Measurements from ENCODE around the gene APOBEC3B.
"Not testable (repeated sequence)": the region's sequence is repeated elsewhere in the genome, so short reads cannot be mapped to it uniquely, and the experiment has no call there.

The APOBEC3B gene

GRCh38 chr22:39003165-39003638, 21.1 kb downstream of the APOBEC3B start:
- DNase-seq, result peak; percentile 72 to 84

- no peak for DNase-seq
Measured at GRCh38 chr22:39007177-39007576, 25.0 kb downstream of the APOBEC3B start.

DNA sequence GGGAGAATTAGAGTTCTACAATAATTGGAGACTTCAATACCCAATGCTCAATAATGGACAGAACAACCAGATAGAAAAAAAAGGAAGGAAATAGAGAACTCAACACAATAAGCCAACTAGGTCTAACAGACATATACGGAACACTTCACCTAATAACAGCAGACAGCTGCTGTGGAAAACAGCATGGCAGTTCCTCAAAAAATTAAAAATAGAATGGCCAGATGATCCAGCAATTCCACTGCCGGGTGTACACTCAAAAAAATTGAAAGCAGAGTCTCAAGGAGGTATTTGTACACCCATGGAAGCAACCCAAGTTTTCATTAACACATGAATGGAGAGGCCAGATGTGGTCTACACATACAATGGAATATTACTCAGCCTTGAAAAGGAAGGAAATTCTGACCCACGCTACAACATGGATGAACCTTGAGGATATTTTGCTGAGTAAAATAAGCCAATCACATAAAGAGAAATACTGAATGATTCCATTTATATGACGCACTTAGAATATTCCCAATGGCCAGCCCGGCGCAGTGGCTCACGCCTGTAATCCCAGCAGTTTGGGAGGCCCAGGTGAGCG, 26.2 kb downstream of the APOBEC3B start:
- DNase-seq, result not testable (repeated sequence)

GRCh38 chr22:39010946-39011345, 28.8 kb downstream of the APOBEC3B start:
- no peak for DNase-seq

- DNase-seq, result no peak
Measured at GRCh38 chr22:39012533-39013511, 30.7 kb downstream of the APOBEC3B start.

DNA sequence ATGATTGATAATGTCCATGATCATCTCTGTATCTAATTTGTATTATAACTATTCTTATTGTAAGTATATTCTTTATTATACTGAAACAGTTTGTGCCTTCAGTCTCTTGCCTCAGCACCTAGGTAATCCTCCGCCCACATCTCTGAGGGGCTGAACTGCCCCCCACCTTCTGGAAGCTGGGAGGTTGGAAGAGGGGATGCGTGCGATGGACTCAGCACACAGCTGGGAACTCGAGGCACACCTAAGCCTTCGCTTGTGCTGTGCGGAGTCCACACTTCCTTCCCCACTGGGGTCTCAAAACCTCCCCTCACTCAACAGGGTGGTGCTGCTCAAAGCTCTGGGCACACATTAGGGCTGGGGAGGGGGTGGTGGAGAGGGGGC, 31.4 kb downstream of the APOBEC3B start:
- DNase-seq, result not testable (repeated sequence)

DNA sequence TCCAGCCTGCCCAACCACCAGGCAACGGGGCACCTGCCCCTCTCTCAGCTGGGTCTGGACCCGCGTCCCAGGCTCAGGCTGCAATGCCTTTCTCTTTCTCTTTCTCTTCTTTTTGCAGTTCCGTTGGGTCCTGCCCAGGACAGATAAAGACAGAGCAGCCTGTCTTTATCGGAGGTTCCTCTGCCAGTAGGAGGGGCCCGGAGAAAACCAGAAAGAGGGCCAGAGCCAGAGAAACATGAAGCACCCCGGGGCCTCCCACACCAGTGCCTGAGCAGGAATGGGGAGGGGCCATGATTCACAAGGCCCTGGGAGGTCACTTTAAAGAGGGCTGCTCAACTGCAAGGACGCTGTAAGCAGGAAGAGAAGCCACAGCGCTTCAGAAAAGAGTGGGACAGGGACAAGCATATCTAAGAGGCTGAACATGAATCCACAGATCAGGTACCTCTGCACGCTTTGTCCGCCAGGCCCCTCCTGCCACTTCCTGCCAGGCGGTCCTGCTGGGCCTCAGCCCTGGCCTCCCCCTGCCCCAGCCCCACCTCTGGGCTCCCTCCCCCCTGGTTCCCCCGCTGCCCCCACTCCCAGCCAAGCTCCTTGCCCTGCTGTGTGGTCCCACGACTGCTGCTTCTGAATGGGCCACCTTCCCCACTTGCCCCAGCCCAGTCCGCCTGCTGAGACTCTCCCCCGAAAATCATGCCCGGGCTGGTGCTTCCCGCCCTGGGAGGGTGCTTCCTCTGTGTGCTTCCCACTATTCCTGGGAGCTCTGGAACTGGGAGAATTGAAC, 32.0 kb downstream of the APOBEC3B start, which contains the start of gene APOBEC3C:
APOBEC3C (plus strand) TSS at position 316 of the 781 bp plus-strand sequence; CDS start at position 422, 106 bp downstream.
- peak; percentile 82 to 88 for DNase-seq

DNA sequence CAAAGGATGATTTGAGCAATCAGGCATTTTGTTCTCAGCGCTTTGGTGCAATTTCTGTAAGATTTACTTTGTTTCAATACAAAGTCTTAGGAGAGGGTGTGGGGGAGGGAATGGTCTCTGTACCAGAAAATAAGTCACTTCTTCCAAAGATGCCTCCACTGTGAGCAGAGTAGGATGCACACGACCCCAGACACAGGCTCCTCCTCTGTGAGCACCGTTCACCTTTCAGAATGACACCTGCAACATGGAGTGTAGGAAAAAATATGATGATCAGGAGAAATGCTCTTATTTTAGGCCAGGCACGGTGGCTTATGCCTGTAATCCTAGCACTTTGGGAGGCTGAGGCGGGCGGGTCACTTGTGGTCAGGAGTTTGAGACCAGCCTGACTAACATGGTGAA, 32.6 kb downstream of the APOBEC3B start:
- not testable (repeated sequence) for DNase-seq

DNA sequence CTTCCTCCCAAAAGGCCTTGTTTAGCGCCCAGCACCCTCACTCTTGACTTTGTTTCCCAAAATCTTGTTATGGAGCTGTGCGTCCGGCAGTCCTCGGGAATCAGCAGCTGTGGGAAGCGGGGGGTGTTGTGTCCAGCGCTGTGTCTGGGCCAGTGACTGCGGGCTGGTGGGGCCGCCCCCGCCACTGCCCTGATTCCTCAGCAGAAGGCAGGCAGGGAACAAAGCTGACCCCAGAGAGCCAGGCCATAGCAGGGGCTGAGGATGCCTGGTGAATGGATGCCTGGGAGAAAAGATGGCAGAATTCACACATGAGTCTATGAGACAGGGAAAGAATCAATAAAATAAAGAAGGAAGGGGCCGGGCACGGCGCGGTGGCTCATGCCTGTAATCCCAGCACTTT, 34.4 kb downstream of the APOBEC3B start:
- no peak for DNase-seq

GRCh38 chr22:39017596-39018365, 35.6 kb downstream of the APOBEC3B start:
- no peak for DNase-seq

- not testable (repeated sequence) for DNase-seq
Measured at GRCh38 chr22:39020021-39020651, 38.0 kb downstream of the APOBEC3B start.

DNA sequence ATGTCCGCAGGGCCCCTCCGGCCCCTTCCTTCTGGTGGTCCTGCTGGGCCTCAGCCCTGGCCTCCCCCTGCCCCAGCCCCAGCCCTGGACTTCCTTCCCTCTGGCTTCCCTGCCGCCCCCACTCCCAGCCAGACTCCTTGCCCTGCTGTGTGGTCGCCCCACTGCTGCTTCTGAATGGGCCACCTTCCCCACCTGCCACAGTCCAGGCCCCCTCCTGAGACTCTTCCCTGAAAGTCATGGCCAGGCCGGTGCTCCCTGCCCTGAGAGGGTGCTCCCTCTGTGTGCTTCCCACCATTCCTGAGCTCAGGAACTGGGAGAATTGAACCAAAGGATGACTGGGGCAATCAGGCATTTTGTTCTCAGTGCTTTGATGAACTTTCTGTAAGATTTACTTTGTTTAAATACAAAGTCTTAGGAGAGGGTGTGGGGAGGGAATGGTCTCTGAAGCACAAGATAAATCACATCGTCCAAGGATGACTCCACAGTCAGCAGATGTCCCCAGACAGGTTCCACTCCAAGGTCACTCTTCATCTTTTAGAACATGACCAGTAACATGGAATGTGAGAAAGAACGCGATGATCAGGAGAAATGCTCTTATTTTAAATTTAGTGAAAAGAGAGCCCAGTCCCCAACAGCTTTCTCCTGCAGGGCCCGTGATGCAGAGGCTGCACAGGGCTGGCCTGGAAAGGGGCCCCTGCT, 39.6 kb downstream of the APOBEC3B start:
- no peak for DNase-seq

DNA sequence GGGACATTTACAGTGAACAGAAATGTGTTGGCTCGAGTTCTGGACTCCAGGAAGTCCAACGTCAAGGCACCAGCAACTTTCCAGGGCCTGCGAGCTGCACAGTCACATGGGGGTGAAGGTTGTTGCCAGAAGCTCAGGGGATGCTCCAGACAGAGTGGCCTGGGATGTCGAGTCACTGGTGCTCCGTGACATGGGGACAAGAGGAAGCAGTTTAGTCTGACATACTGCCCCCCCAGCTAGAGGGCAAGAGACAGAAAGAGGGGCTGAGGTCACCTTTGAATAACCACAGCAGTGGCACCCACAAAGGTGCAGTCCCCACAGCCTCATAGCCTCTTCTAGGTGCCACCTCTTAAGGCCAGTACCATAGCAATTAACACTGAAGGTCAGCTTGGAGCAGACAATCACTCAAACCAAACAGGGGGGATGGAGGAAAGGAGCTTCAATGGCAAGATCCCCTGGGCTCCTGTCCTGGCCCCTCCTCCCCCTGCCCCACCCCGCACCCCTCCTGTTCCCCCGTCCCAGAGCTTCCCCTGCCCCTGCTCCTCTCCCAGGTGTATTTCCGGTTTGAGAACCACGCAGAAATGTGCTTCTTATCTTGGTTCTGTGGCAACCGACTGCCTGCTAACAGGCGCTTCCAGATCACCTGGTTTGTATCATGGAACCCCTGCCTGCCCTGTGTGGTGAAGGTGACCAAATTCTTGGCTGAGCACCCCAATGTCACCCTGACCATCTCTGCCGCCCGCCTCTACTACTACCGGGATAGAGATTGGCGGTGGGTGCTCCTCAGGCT, 42.6 kb downstream of the APOBEC3B start:
- DNase-seq, result no peak

GRCh38 chr22:39026509-39027150, 44.5 kb downstream of the APOBEC3B start:
- no peak for DNase-seq

GRCh38 chr22:39027717-39028116, 45.6 kb downstream of the APOBEC3B start:
- DNase-seq, result no peak

- no peak for DNase-seq
Measured at GRCh38 chr22:39028281-39028680, 46.1 kb downstream of the APOBEC3B start.

GRCh38 chr22:39029227-39029626, 47.1 kb downstream of the APOBEC3B start:
- no peak for DNase-seq

- DNase-seq, result no peak
Measured at GRCh38 chr22:39030705-39031104, 48.6 kb downstream of the APOBEC3B start.

DNA sequence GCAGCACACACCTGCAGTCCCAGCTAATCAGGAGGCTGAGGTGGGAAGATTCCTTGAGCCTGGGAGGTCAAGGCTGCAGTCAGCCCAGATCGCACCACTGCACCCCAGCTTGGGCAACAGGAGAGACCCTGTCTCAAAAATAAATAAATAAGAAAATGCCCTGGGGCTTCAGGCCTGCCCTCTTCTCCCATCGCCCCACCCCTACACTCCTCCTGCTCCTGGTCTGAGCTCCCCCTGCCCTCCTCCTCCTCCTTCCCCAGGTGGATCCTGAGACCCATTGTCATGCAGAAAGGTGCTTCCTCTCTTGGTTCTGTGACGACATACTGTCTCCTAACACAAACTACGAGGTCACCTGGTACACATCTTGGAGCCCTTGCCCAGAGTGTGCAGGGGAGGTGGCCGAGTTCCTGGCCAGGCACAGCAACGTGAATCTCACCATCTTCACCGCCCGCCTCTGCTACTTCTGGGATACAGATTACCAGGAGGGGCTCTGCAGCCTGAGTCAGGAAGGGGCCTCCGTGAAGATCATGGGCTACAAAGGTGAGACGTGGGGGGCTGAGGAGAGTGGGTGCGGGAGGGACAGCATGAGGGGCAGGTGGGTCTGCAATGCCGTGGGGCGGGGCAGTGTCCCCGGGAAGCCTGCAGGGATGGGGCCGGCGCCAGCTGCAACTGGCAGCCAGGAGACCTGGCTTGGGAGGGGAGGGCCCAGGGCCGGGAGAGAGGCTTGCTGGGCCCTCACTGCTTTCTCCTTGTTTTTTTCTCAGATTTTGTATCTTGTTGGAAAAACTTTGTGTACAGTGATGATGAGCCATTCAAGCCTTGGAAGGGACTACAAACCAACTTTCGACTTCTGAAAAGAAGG, 49.5 kb downstream of the APOBEC3B start:
- DNase-seq, result not testable (repeated sequence)

All from activated CD4-positive, alpha-beta T cell treated with anti-CD3 and anti-CD28 coated beads, Interleukin-2, amount 50 U/mL, for 48 hours (primary cell).